H1 (cell line): Measurements from ENCODE around the gene ENPP7. TPM values are rescaled to one million over a fixed set of nuclear protein-coding genes. Genes with fewer than 3 reads are reported as not detected.

Experiments used
- CTCF ChIA-PET: fragments of 300-600 bp; sonication (Branson Sonifier 250); formaldehyde crosslinking; loops from one replicate; lab custom pipeline; 2021; ENCODE audit not compliant: partially characterized antibody; lab: Charles Lee
- POLR2A ChIA-PET: fragments of 300-600 bp; sonication (Branson Sonifier 250); formaldehyde crosslinking; loops from one replicate; lab custom pipeline; 2021; ENCODE audit warnings: inconsistent platforms; ENCODE audit not compliant: partially characterized antibody; lab: Charles Lee
- DNase-seq, 2 experiments: peaks; one replicate each; pipeline versions ENCODE4 v3.0.0 to v3.0.0-alpha.2; 2010 to 2022; ENCODE audit warnings: low spot score in 2 of 2, low read depth in 1 of 2, mixed read lengths in 1 of 2
- FAIRE-seq: peaks from 2 replicates; lab custom pipeline; 2011; peaks lifted over from hg19 to GRCh38; lab: Jason Lieb, UNC
- H2AFZ ChIP-seq: 2 replicates; pipeline ENCODE4 v1.8.1; 2012; ENCODE audit warnings: low read length, inconsistent platforms
- H2AK5ac ChIP-seq: 2 replicates; pipeline ENCODE4 v1.6.1; 2013; ENCODE audit warnings: low read depth, low read length
- H2BK120ac ChIP-seq: replicated peaks from 2 replicates; pipeline ENCODE3; 2013; ENCODE audit warnings: low read depth, low read length, inconsistent platforms
- H2BK12ac ChIP-seq: 2 replicates; pipeline ENCODE4 v1.6.1; 2013; ENCODE audit warnings: low read depth, low read length
- H2BK15ac ChIP-seq: 2 replicates; pipeline ENCODE4 v1.6.1; 2013; ENCODE audit warnings: low read length
- H2BK20ac ChIP-seq: 2 replicates; pipeline ENCODE4 v1.6.1; 2013; ENCODE audit warnings: low read length
- H2BK5ac ChIP-seq: 2 replicates; pipeline ENCODE4 v1.6.1; 2013; ENCODE audit warnings: low read depth, low read length
- H3K14ac ChIP-seq: 2 replicates; pipeline ENCODE4 v1.6.1; 2013; ENCODE audit warnings: inconsistent platforms; ENCODE audit not compliant: insufficient read length
- H3K18ac ChIP-seq: 2 replicates; pipeline ENCODE4 v1.6.1; 2013; ENCODE audit warnings: low read length; ENCODE audit errors: extremely low read depth
- H3K23ac ChIP-seq: 2 replicates; pipeline ENCODE4 v1.6.1; 2013; ENCODE audit warnings: inconsistent platforms; ENCODE audit not compliant: insufficient read length
- H3K23me2 ChIP-seq: 2 replicates; pipeline ENCODE4 v1.6.1; 2013; ENCODE audit warnings: low read depth, low read length
- H3K27ac ChIP-seq: 2 replicates; pipeline ENCODE4 v1.6.1; 2011; ENCODE audit warnings: low read depth, low read length, inconsistent platforms
- H3K27me3 ChIP-seq, 4 experiments: replicated peaks in 1 of 4; 1 replicate in 1 of 4; 2 replicates in 3 of 4; pipeline versions ENCODE4 v1.6.1 to v1.8.1; 2011 to 2013; ENCODE audit warnings: low read length in 3 of 4, mild to moderate bottlenecking in 3 of 4, inconsistent platforms in 2 of 4, mixed read lengths in 2 of 4, moderate library complexity in 1 of 4; ENCODE audit not compliant: control insufficient read depth in 3 of 4, insufficient read depth in 3 of 4; ENCODE audit errors: extremely low read depth in 1 of 4
- H3K36me3 ChIP-seq, 4 experiments: 2 replicates each; pipeline versions ENCODE4 v1.6.1 to v1.8.1; 2011 to 2013; ENCODE audit warnings: mild to moderate bottlenecking in 4 of 4, low read length in 3 of 4, moderate library complexity in 2 of 4, control low read depth in 1 of 4, inconsistent platforms in 1 of 4; ENCODE audit not compliant: insufficient read depth in 4 of 4, control insufficient read depth in 2 of 4
- H3K4ac ChIP-seq: replicated peaks from 2 replicates; pipeline ENCODE3; 2013; ENCODE audit warnings: low read length, low read depth, mixed read lengths, inconsistent platforms; ENCODE audit not compliant: insufficient read length
- H3K4me1 ChIP-seq, 4 experiments: replicated peaks in 1 of 4; 1 replicate in 1 of 4; 2 replicates in 3 of 4; pipeline versions ENCODE4 v1.6.1 to v1.8.1; 2011 to 2013; ENCODE audit warnings: low read length in 3 of 4, inconsistent platforms in 2 of 4, mixed read lengths in 1 of 4; ENCODE audit not compliant: insufficient read depth in 4 of 4, control insufficient read depth in 3 of 4
- H3K4me2 ChIP-seq, 2 experiments: 2 replicates each; pipeline versions ENCODE4 v1.6.1 to v1.8.1; 2011 to 2013; ENCODE audit warnings: low read depth in 2 of 2, low read length in 2 of 2, control low read depth in 1 of 2, inconsistent platforms in 1 of 2, mild to moderate bottlenecking in 1 of 2; ENCODE audit not compliant: insufficient read depth in 1 of 2
- H3K4me3 ChIP-seq, 4 experiments: fragments of 200-600, 300-600 bp in 1 of 4; sonication (generic), shearing (Covaris generic), sonication (Bioruptor Twin) in 1 of 4; 2 replicates each; pipeline versions ENCODE4 v1.5.1 to v1.8.1; 2011 to 2016; ENCODE audit warnings: low read length in 4 of 4, low read depth in 3 of 4, control low read depth in 2 of 4, inconsistent platforms in 2 of 4, mild to moderate bottlenecking in 2 of 4, mixed read lengths in 1 of 4, moderate library complexity in 1 of 4; ENCODE audit not compliant: insufficient read depth in 2 of 4; ENCODE audit errors: extremely low read depth in 1 of 4
- H3K56ac ChIP-seq: replicated peaks from 2 replicates; pipeline ENCODE3; 2013; ENCODE audit warnings: low read depth, mild to moderate bottlenecking, mixed read lengths, low read length, inconsistent platforms; ENCODE audit not compliant: insufficient read length
- H3K79me1 ChIP-seq: 2 replicates; pipeline ENCODE4 v1.6.1; 2013; ENCODE audit warnings: low read depth, low read length, control low read depth
- H3K79me2 ChIP-seq, 2 experiments: 2 replicates each; pipeline versions ENCODE4 v1.6.1 to v1.8.1; 2012 to 2013; ENCODE audit warnings: low read length in 2 of 2, mild to moderate bottlenecking in 2 of 2, inconsistent platforms in 1 of 2; ENCODE audit not compliant: insufficient read depth in 2 of 2, control insufficient read depth in 1 of 2
- H3K9ac ChIP-seq, 4 experiments: replicated peaks in 1 of 4; 1 replicate in 1 of 4; 2 replicates in 3 of 4; pipeline versions ENCODE4 v1.6.1 to v1.8.1; 2011 to 2013; ENCODE audit warnings: low read depth in 3 of 4, low read length in 3 of 4, control low read depth in 2 of 4, mild to moderate bottlenecking in 2 of 4, moderate library complexity in 2 of 4, inconsistent platforms in 1 of 4; ENCODE audit errors: extremely low read depth in 1 of 4
- H3K9me3 ChIP-seq, 2 experiments: 2 replicates each; pipeline versions ENCODE4 v1.6.1 to v1.8.1; 2012 to 2013; ENCODE audit warnings: mild to moderate bottlenecking in 2 of 2, moderate library complexity in 2 of 2, control low read depth in 1 of 2, inconsistent platforms in 1 of 2, low read depth in 1 of 2, low read length in 1 of 2, mixed read lengths in 1 of 2; ENCODE audit not compliant: insufficient read depth in 2 of 2
- H4K20me1 ChIP-seq, 2 experiments: replicated peaks in 1 of 2; 2 replicates each; pipeline versions ENCODE3 to v1.8.1; 2011 to 2013; ENCODE audit warnings: inconsistent platforms in 2 of 2, low read length in 2 of 2, mild to moderate bottlenecking in 1 of 2; ENCODE audit not compliant: insufficient read depth in 2 of 2, control insufficient read depth in 1 of 2
- H4K5ac ChIP-seq: 2 replicates; pipeline ENCODE4 v1.6.1; 2013; ENCODE audit warnings: low read length, low read depth, mixed read lengths, inconsistent platforms; ENCODE audit not compliant: insufficient read length
- H4K8ac ChIP-seq: 2 replicates; pipeline ENCODE4 v1.8.0; 2013; ENCODE audit warnings: mild to moderate bottlenecking, moderate library complexity, low read length, inconsistent platforms; ENCODE audit not compliant: insufficient read depth; ENCODE audit errors: extremely low read depth
- H4K91ac ChIP-seq: replicated peaks from 2 replicates; pipeline ENCODE3; 2013; ENCODE audit warnings: low read length, mixed read lengths, inconsistent platforms; ENCODE audit not compliant: insufficient read length
- EP300 ChIP-seq, 2 experiments: IDR thresholded peaks; 1 replicate in 1 of 2; 2 replicates in 1 of 2; pipeline ENCODE4 v1.6.1; 2011 to 2012; ENCODE audit warnings: low read depth in 2 of 2, low read length in 2 of 2, mild to moderate bottlenecking in 2 of 2, borderline replicate concordance in 1 of 2, inconsistent platforms in 1 of 2, moderate library complexity in 1 of 2
- PHF8 ChIP-seq: fragments of 200-600 bp; sonication (generic); conservative IDR thresholded peaks from 2 replicates; pipeline ENCODE4 v1.7.1; 2012; ENCODE audit warnings: low read depth, mild to moderate bottlenecking, inconsistent platforms, low read length, moderate library complexity
- WGBS, 2 experiments: shearing (Covaris generic) in 1 of 2; methylation state at CpG; one replicate each; pipeline versions ENCODE4 v1.1.6 to v1.1.7; 2013 to 2015; ENCODE audit warnings: low lambda C conversion rate in 2 of 2, mixed read lengths in 2 of 2, inconsistent platforms in 1 of 2, low coverage in 1 of 2, missing lambda C conversion rate in 1 of 2; ENCODE audit not compliant: insufficient replicate concordance in 2 of 2, insufficient coverage in 1 of 2, insufficient read length in 1 of 2; ENCODE audit errors: extremely low coverage in 1 of 2, missing lambda C conversion rate in 1 of 2; 5-methylcytosine and 5-hydroxymethylcytosine counted together
- polyA plus RNA-seq, 7 experiments: library from polyadenylated mRNA; depleted of rRNA in 3 of 7; stranded (reverse) in 5 of 7; unstranded in 2 of 7; fragments of >200 nt in 5 of 7; fragments of 200-250 nt in 2 of 7; gene quantifications; 1 replicate in 5 of 7; 2 replicates in 1 of 7; 4 replicates in 1 of 7; pipeline versions ENCODE4 v1.2.1 to v1.2.3, GENCODE V29; 2011 to 2013; ENCODE audit warnings: missing spikeins in 2 of 7, mixed read lengths in 2 of 7
- total RNA-seq: library from RNA; stranded (reverse); fragmentation: NEBNext Ultra II Directional; extraction: Animal tissue kit (Norgen Biotek cat#: 25700); gene quantifications from 2 replicates; pipeline ENCODE4 v1.2.1, GENCODE V29; 2021

The ENPP7 gene
- total and polyA plus RNA-seq, 2 of the 8 experiments (the other 6 are each of a cell fraction or from before 2014, with no cell fraction given), result not detected

- H3K9me3 ChIP-seq, result no peaks in the 10 kb centered on the region
- H3K23ac ChIP-seq, result no peak overlapping the region
- no peak overlapping the region; the same call in 1 of the 2 replicates for H2BK20ac ChIP-seq
- peaks cover 18% of the 10 kb centered on the region for H3K79me1 ChIP-seq
- no peak overlapping the region for H3K56ac ChIP-seq
- no peak overlapping the region for H2BK120ac ChIP-seq
- peaks cover 9 to 22% (median 15%) of the 10 kb centered on the region in 4 experiments; a peak in 7 of 8 replicates for H3K36me3 ChIP-seq
- CTCF ChIA-PET, result interaction anchor here (0.7 to 5.9 kb wide), 15 partner anchors 8 to 194 kb away, joined by 3 to 90 read pairs (median 4); partner anchors contain the start of gene CBX4
- peaks cover 4 to 19% (median 15%) of the 10 kb centered on the region in 4 experiments for H3K4me1 ChIP-seq
- WGBS, 2 experiments, result 24% methylated on average over 11 of the region's 11 CpGs; no CpG with 5 or more reads in 1 of the 2 experiments
- peak overlapping the region in 3 of 4 experiments; percentile 48 to 58 (median 53); a peak in 5 of 7 replicates for H3K9ac ChIP-seq
- H2AFZ ChIP-seq, result no peak overlapping the region; the same call in 1 of the 2 replicates
- no peak overlapping the region for H2AK5ac ChIP-seq
- peaks cover 0 to 26% of the 10 kb centered on the region in 2 experiments; a peak in 2 of 4 replicates for H3K79me2 ChIP-seq
- DNase-seq (no peak), FAIRE-seq (no peak)
- H4K91ac ChIP-seq, result no peak overlapping the region
- no peaks in the 10 kb centered on the region; a peak in 2 of 7 replicates for H3K27me3 ChIP-seq
- H4K8ac ChIP-seq, result no peak overlapping the region
- H2BK15ac ChIP-seq, result no peak overlapping the region
- peaks cover 10% of the 10 kb centered on the region for H3K23me2 ChIP-seq
- H2BK5ac ChIP-seq, result no peak overlapping the region
- peak overlapping the region; percentile 12 for H4K5ac ChIP-seq
- TF ChIP-seq EP300 (IDR thresholded peaks at IDR 0.05; ENCODE audit: borderline replicate concordance in 1 of 2, low read depth in 2 of 2, low read length in 2 of 2), result no peak
- TF ChIP-seq PHF8, result 0 out of 2 replicates have a peak, but pooled peaks have one; percentile 11
- peak overlapping the region; percentile 82 to 97 for H3K4me2 ChIP-seq
- no peak overlapping the region; the same call in 1 of the 2 replicates for H3K18ac ChIP-seq
- peak overlapping the region; percentile 3; the same call in 1 of the 2 replicates for H2BK12ac ChIP-seq
- H3K27ac ChIP-seq, result peak overlapping the region; percentile 74; the same call in 1 of the 2 replicates
- H3K14ac ChIP-seq, result no peak overlapping the region
- POLR2A ChIA-PET, result interaction anchor here (0.6 to 5.2 kb wide), 12 partner anchors 8 to 217 kb away, joined by 3 to 77 read pairs (median 3); partner anchors contain the start of gene CBX4
- H3K4ac ChIP-seq, result peak overlapping the region; percentile 17
- H4K20me1 ChIP-seq, result peaks cover 14 to 23% of the 10 kb centered on the region in 2 experiments
- peak overlapping the region; percentile 38 to 71 (median 51) for H3K4me3 ChIP-seq
These were observed 45.8 kb downstream of the ENPP7 start for GRCh38 chr17:79776376-79777119.
